Uterus (tissue), 2 donors: ENCODE measurements around the gene SPTB.

Source experiments
- CTCF ChIP-seq, 4 experiments: fragments of 200-600 bp in 2 of 4; fragments of 450-650 bp in 2 of 4; sonication (generic) in 2 of 4; IDR thresholded peaks; one replicate each; pipeline ENCODE4 v1.5.1; 2016 to 2019; ENCODE audit warnings: antibody characterized with exemption in 4 of 4, mild to moderate bottlenecking in 2 of 4, moderate library complexity in 1 of 4
- POLR2A ChIP-seq, 2 donors: fragments of 450-650 bp; IDR thresholded peaks; one replicate each; pipeline ENCODE4 v1.6.1; 2016; ENCODE audit warnings: antibody characterized with exemption in 2 of 2, mild to moderate bottlenecking in 1 of 2, moderate library complexity in 1 of 2

- TF ChIP-seq POLR2A (IDR thresholded peaks at IDR 0.05) (no peak), CTCF (IDR thresholded peaks at IDR 0.05) (no peak)
Observed at GRCh38 chr14:64877846-64878245, 1.9 kb downstream of the SPTB start.
